GM21576 (cell line): Measurements from ENCODE around the gene SUPT20HL1.
A peak's percentile ranks its signal among the peaks of the same experiment; 100 is the strongest.
"Not testable (repeated sequence)": the region's sequence is repeated elsewhere in the genome, so short reads cannot be mapped to it uniquely, and the experiment has no call there.

Source experiments
- ATAC-seq: cut with Tn5 transposase; IDR thresholded peaks from one replicate; pipeline ENCODE4 v1.9.1; 2021; ENCODE audit warnings: mild to moderate bottlenecking, moderate library complexity; ENCODE audit not compliant: unreplicated experiment

SUPT20HL1 gene

DNA sequence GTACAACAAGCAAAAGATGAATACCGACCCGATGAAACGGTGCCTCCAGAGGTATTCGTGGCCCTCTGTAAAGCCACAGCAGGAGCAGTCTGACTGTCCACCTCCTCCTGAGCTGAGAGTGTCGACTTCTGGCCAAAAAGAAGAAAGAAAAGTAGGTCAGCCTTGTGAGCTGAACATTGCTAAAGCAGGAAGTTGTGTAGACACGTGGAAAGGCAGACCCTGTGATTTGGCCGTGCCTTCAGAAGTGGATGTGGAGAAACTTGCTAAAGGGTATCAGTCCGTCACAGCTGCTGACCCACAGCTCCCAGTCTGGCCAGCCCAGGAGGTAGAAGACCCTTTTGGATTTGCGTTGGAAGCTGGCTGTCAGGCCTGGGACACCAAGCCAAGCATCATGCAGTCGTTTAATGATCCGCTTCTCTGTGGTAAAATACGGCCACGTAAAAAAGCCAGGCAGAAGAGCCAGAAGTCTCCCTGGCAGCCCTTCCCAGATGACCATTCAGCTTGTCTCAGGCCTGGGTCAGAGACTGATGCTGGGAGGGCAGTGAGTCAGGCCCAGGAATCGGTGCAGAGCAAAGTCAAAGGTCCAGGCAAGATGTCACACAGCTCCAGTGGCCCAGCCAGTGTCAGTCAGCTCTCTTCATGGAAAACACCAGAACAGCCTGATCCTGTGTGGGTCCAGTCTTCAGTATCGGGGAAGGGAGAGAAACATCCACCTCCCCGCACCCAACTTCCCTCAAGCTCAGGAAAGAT, 3.2 kb downstream of the SUPT20HL1 start:
- ATAC-seq: not testable (repeated sequence)

DNA sequence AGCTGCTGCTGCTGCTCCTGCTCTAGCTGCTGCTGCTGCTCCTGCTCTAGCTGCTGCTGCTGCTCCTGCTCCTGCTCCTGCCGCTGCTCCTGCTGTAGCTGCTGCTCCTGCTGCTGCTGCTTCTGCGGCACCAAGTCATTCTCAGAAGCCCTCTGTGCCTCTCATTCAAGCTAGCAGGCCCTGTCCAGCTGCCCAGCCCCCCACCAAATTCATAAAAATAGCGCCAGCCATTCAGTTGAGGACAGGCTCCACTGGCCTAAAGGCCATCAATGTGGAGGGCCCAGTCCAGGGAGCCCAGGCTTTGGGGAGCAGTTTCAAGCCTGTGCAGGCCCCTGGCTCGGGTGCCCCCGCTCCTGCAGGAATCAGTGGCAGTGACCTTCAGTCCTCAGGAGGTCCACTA, 3.9 kb downstream of the SUPT20HL1 start:
- ATAC-seq: no peak

DNA sequence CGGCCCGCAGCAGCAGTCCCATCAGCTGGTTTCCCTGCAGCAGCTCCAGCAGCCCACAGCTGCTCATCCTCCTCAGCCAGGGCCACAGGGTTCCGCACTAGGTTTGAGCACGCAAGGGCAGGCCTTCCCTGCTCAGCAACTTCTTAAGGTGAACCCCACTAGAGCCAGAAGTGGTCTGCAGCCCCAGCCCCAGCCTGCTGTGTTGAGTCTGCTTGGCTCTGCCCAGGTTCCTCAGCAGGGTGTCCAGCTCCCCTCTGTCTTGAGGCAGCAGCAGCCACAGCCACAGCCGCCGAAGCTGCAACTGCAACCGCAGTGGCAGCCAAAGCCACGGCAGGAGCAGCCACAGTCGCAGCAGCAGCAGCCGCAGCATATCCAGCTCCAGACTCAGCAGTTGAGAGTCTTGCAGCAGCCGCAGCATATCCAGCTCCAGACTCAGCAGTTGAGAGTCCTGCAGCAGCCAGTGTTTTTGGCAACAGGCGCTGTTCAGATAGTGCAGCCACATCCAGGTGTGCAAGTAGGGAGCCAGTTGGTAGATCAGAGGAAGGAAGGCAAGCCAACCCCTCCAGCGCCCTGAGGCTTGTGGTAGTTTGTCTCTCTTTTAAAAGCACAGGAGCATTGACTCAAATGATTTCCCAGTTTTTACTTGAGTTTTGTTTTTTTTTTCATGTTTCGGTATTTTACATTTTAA, 4.6 kb downstream of the SUPT20HL1 start:
- ATAC-seq: no peak

DNA sequence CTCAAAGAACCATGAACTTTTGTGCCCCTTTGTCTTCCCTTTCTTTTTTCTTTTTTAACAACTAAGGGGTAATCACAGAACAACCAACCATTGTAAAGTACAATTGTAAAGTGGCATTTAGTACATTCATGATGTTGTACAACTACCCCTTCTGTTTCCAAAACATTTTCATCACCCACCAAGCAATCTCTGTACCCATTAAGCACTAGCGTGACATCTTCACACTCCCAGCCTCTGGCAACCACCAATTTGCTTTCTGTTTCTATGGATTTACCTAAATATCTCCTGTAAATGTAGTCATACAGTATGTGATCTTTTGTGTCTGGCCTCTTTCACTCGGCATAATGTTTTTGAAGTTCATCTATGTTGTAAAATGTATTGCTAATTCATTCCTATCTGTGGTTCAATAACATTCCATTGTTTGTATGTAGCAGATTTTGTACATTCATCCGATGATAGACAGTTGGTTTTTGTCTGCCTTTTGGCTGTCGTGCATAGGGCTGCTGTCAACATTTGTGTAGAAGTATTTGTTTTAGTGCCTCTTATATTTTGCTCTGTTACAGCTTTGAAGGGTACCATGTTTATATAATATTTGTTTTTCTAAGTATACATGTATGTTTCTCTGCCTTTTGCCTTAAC, 6.4 kb downstream of the SUPT20HL1 start:
- not testable (repeated sequence) for ATAC-seq

DNA sequence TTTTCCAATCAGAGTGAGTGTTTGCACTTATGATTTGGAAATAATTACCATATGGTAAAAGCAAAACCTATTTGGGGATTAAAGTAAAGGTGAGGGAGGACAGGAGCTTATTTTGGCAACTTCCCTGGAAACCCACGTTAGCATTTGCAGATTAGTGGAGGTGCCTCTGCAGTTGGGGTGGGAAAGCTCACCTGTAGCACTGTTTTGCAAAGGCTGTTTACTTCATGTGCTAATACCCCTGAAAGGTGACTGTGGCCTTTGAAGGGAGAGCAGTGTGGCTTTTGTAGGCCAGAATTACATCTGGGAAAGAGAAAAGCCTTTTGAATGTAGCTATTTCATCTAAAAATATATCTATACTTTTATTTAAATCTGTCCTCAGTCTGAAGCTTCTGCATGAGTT, 9.4 kb downstream of the SUPT20HL1 start:
- ATAC-seq: no peak

DNA sequence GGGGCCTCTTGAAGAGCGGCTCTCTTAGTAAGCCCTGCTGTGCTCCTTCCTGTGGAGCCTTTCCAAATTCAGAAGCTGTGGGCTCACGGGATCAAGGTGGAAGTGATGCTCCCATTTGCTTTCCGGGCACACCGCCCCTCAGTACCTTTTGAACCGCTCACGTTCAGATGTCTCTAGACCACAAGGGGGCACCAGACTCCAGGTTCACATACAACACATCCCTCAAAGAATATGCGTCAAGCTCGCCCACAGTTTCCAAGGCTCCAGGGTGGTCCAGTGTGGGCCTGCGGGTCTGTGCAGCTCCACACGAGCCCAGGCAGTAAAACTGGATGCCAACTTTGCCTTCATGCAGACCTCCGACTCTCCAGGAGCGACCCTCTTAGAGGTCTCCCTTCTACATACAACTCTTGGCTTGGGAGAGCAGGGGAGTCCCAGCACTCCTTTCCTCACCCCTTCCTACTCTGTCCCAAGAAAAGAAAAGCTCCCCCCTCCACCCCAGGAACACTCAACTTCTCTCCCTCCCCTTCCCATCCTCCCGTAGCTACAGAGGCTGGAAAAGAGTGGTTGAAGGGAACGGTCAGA, 11.0 kb downstream of the SUPT20HL1 start:
- no peak for ATAC-seq

DNA sequence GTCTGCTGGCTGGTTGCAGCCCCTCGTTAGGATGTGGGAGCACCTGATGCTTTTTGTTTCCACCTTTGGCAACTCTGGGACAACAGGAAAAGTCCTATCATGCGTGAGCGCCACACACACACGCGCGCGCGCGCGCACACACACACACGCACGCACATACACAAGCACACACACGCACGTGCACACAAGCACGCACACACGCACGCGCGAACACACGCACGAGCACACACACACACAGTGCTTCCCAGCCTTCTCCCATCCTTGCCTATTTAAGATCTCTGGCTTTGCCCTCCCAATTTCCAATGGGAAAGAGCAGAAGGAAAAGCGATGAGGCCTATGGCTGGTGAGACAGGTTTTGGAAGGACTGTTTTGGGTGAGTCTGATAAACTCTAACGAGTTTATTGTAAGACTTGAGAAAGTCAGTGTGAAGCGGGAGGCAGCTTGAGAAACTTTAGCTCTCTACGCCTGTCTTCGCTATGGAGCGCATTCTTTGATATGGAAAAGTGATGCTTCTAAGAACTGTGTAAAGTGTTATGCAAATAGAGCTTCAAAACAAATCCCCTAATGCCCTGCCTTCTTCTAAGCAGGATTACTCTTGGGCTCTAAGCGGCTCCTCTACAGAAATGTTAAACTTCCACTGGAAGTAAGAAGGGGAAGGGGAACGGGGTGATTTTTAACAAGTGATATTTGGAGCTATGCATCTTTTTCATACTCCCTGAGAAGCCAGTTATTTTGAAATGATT, 11.8 kb downstream of the SUPT20HL1 start:
- ATAC-seq: no peak

DNA sequence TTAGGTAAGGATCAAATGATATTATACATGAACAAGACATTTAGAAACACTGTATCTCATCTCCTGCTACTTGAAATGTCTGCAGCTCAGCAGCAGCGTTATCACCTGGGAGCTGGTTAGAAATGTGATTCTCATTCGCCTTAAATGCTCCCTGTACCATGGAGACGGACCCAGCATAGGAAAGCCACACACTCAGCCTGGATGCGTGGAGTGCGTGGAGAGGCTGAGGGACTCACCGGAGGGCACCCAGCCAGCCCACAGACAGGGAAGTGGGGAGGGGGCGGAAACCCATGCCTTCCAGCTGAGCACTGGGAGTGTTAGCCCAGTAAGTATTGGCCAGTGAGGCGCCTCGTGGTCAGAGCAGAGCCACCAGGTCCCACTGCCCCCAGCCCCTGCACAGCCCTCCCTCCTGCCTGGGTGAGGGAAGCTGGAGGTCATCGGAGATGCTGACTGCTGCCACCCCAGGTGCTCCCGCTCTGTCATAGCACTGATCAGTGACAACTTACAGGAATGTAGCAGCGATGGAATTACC, 15.2 kb downstream of the SUPT20HL1 start:
- no peak for ATAC-seq

DNA sequence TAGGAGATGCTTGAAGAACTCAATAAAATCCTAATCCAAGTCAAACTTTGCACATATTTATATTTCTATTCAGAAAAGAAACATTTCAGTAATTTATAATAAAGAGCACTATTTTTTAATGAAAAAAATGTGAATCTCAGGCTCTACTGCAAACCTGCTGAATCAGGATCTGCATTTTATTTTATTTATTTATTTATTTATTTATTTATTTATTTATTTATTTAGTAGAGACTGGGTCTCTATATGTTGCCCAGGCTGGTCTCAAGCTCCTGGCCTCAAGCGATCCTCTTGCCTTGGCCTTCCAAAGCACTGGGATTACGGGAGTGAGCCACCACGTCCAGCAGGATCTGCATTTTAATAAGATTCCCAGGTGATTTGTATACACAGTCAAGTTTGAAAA, 16.0 kb downstream of the SUPT20HL1 start:
- ATAC-seq: no peak

DNA sequence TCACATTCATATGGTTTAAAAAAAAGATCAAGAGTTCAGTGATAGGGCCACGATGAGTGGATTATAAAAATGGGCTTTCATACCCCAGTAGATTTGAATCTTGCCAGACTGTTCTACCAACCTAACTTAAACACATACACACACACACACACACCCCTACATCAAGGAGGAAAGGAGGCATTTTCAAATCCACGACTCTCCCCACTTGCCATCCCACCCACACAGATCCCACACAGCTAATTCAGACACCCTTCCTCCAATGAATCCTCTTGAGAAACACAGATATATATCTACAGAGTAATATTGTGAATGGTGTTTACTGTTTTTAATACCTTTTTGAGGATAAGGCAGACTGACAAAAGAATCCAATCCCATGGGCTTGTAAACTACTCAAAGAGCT, 16.8 kb downstream of the SUPT20HL1 start:
- no peak for ATAC-seq

DNA sequence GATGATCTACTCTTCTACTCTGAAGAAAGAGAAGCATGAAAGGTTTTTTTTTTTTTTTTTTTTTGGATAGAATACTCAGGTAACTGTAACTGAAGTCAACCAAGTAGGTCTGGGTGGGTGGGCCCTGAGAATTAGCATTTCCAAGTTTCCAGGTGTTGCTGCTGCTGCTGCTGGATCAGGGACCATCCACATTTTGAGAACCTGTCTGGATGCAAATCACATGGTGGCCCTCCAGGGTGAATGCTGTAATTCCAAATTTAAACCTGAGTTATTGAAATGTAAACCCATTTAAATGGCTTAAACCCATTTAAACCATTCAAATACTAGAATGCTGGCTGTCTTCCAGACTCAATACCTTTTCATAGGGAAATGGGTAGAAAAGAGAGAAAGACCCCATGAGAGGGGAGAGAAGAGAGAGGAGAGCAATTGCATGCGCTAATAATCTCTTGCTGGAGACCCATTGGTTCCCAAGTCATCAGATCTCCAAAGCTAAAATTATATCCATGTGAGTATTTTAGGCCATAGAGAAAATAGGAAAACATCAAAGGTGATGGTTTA, 17.6 kb downstream of the SUPT20HL1 start:
- no peak for ATAC-seq

DNA sequence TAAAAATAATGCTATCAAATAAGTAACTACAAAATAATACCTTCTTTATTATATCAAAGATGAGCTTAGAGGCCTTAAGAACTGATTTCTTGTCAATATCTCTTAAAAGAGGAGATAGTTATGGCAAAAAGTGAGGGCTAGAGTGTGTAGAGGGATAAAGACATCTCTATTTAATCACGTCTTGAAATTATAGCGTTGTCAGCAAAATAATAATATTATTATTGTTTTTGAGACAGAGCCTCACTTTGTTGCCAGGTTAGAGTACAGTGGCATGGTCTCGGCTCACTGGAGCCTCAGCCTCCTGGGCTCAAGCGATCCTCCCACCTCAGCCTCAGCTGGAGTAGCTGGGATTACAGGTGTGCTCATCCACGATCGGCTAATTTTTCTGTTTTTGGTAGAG, 18.3 kb downstream of the SUPT20HL1 start:
- no peak for ATAC-seq

DNA sequence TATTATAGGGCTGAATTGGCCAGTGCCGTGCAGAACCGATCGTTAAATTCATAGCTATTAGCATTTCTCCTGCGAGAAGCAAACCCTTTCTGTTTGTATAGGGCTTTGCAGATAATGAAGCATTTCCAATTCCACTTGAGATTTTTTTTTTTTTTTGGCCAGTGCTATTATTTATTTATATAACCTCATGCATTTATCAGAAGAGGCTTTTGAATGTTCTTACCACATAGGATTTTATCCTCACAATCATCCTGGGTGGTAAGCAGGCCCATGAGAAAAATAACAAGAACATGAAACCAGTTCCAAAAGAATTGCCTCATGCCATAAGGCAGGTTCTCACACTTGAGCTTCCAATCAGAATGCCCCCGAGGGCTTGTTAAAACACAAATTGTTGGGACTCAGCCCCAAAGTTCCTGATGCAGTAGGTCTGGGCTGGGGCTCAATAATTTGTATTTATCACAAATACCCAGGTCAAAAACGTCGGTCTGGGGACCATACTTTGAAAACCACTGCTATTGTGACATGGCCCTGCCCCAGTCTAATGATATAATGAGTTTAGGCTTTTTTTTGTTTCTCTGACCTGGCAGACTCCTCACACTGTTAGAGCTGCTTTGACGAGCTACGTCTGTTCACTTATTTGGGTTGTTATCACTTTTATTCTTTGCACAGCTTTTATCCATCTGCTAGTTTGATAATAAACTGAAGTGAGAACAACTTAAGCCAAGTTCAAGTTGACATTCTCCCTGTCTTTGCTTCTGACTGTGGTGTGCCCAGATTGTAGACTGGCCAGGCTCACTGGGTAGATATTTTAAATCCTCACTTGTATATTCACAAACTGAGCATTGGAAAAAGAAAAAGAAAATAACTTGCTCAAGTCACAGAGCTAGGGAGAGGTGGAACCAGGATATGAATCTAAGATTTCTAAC, 20.1 kb downstream of the SUPT20HL1 start:
- ATAC-seq: no peak

DNA sequence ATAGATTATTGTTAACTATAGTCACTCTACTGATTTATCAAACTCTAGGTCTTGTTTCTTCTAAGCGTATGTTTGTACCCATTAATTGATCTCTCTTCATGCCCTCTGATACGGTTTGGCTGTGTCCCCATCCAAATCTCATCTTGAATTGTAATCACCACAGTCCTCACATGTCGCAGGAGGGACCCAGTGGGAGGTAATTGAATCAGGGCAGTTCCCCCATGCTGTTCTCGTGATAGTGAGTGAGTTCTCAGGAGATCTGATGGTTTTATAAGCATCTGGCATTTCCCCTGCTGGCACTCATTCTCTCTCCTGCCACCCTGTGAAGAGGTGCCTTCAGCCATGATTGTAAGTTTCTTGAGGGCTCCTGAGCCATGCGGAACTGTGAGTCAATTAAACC, 21.9 kb downstream of the SUPT20HL1 start:
- ATAC-seq: not testable (repeated sequence)

DNA sequence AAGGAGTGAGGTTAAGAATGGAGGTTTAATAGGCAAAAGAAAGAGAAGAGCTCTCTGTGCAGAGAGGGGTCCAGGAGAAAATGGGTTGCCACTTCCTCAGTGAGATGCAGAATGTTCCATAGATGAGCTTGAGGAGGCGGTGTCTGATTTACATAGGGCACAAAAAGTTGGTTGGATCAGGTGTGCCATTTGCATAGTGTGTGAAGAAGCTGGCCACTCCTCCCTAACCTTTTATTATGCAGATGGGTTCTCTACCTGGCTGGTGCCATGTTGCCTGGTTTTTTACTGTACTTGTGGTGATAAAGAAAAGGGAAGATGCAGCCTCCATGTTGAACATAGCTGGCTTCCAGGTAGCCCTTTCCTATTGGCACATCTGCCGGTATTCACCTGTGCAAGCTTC, 27.3 kb downstream of the SUPT20HL1 start:
- ATAC-seq: no peak

DNA sequence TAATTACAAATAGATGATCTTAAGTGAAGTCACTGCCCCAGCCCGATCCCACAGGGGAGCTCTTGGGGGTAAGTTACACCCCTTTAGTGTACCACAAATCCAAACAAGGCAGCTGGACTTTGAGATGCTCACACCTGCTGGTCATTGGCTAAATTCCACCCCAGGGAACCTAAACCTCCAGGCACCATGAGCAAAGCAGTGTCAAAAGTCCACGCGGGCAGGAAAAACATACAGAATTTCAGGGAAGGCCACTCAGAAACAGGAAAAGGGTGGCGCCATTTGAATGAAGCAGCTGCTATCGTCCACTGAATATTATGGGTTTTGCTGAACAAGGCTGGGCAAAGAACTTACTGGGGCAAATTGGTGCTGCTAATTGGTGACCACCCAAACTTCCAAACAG, 30.9 kb downstream of the SUPT20HL1 start:
- no peak for ATAC-seq

DNA sequence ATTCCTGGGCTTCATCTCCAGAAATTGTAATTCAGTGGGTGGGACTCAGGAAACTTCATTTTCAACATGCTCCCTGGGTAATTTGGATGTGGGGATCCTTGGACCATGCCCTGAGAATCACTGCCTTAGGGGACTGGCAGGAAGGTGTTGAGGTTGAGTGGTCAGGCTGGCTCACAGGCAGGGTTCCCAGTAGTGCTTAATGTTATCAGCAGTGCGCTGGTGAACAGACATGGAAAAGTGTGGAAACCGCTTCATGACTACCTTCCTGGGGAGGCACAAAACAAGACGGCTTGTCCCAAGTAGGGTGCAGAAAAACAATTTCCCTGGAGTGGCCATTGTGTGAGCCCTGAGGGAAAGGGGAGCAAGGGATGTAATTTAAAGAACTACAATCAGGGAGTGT, 31.4 kb downstream of the SUPT20HL1 start:
- no peak for ATAC-seq

DNA sequence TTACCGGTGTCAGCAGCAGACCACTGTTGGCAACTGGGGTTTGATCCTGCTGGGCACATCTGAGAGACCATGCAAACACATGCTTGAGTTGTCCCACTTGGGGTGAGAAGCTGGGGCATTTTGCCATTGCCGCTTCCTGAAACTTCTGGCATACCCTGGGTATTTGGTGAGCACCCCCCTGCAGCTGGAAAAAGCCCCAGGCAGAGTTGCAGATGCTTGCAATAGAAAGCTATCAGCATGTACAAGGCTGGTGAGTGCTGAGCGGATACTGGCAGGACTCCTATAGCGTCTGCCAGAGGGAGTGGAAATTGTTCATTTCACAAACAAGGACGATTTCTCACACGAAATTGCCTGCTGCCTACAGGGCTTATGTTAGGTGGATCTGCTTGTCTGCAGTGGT, 32.3 kb downstream of the SUPT20HL1 start:
- ATAC-seq: no peak

DNA sequence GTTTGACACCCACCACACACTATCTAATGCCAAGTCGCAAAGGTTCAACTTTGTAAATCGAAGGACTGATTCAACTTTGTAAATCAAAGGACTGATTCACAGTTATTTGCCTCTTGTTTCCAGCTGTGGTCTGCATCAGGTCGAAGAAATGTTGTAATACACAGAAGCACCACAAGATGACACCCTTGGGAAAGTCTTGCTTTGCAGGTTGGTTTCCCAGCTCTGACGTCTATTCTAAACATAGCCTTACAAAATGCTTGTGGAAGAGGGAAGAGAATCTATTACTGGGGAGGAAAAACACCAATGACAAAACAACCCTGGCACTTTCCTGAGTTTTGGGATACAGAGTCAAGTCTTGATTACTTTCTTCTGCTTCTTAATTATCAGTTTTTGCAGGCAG, 35.3 kb downstream of the SUPT20HL1 start:
- ATAC-seq: peak; percentile 86
